ENCODE results near the gene ITIH5. TPM values are rescaled to one million over a fixed set of nuclear protein-coding genes. Genes with fewer than 3 reads are reported as not detected.

The ITIH5 gene
- total and polyA plus RNA-seq, 2 donors (not counting 1 experiment from before 2014, with no cell fraction given) = not detected

DNA sequence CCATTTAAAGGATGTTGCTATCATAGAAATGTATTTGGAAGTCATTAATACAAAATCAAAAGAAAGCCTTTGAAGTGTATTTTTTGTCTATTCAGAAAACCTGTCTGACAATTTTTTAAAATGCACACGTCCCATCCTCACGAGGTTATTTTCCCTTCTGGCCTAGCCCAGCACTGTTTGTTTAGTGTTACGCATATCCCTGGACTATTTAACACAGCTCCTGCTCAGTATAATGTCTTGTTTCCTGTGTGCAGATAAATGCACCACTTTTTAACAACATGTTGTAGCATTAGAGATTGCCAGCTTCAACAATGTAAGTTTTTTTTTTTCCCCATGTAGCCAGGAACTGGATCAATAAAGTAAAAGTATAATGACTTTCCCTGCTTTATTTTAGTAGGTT is 153.3 kb downstream of the ITIH5 start:
- no peaks in the 10 kb centered on the region for H3K36me3 ChIP-seq (replicated peaks in 1 of 2; ENCODE audit: control extremely low read depth in 1 of 2, control insufficient read depth in 1 of 2, extremely low read depth in 1 of 2, insufficient read depth in 2 of 2, low read length in 1 of 2)
- no peak overlapping the region for H2AFZ ChIP-seq (ENCODE audit: insufficient read depth, low read depth, low read length, poor library complexity, severe bottlenecking)
- Mint-ChIP-seq H3K9me3 (ENCODE audit: insufficient read depth) (peaks cover 7% of the 10 kb centered on the region), H3K27me3 (peaks cover 7% of the 10 kb centered on the region), H3K4me1 (peaks cover 10% of the 10 kb centered on the region), H3K27ac (no peak overlapping the region), H3K4me3 (no peak overlapping the region)
- WGBS (ENCODE audit: insufficient coverage) = no CpG with 5 or more reads among the region's 3 CpGs
- POLR2A ChIA-PET = no interaction called here
- no peak overlapping the region for H3K4me3 ChIP-seq (ENCODE audit: control extremely low read depth in 1 of 5, extremely low read depth in 1 of 5, insufficient read depth in 1 of 5, low read depth in 2 of 5, low read length in 4 of 5)
- DNase-seq (no peak), ATAC-seq (ENCODE audit: low read depth) (no peak)
- CTCF ChIA-PET = no interaction called here
- H3K9ac ChIP-seq (ENCODE audit: low read length) = no peak overlapping the region
- H3K4me2 ChIP-seq (replicated peaks; ENCODE audit: low read depth, low read length, poor library complexity, severe bottlenecking) = no peak overlapping the region
- H4K20me1 ChIP-seq (ENCODE audit: control insufficient read depth, insufficient read depth, low read length, poor library complexity, severe bottlenecking) = no peaks in the 10 kb centered on the region
- no peak for TF ChIP-seq EZH2 (IDR thresholded peaks at IDR 0.05; ENCODE audit: borderline replicate concordance, insufficient read depth, low read depth, low read length, poor library complexity, severe bottlenecking)
- TF ChIP-seq, protein P1, sequence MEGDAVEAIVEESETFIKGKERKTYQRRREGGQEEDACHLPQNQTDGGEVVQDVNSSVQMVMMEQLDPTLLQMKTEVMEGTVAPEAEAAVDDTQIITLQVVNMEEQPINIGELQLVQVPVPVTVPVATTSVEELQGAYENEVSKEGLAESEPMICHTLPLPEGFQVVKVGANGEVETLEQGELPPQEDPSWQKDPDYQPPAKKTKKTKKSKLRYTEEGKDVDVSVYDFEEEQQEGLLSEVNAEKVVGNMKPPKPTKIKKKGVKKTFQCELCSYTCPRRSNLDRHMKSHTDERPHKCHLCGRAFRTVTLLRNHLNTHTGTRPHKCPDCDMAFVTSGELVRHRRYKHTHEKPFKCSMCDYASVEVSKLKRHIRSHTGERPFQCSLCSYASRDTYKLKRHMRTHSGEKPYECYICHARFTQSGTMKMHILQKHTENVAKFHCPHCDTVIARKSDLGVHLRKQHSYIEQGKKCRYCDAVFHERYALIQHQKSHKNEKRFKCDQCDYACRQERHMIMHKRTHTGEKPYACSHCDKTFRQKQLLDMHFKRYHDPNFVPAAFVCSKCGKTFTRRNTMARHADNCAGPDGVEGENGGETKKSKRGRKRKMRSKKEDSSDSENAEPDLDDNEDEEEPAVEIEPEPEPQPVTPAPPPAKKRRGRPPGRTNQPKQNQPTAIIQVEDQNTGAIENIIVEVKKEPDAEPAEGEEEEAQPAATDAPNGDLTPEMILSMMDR (IDR thresholded peaks at IDR 0.05) = no peak
- peaks cover 5% of the 10 kb centered on the region in 2 donors for H3K4me1 ChIP-seq (ENCODE audit: control insufficient read depth in 2 of 2, insufficient read depth in 2 of 2, low read length in 2 of 2)
- no peaks in the 10 kb centered on the region for H3K27me3 ChIP-seq (replicated peaks in 1 of 4; ENCODE audit: control extremely low read depth in 1 of 4, control insufficient read depth in 3 of 4, insufficient read depth in 4 of 4, low read length in 3 of 4)
- intact Hi-C loops (cut with micrococcal nuclease) = no loop called here
- no peaks in the 10 kb centered on the region for H3K79me2 ChIP-seq (ENCODE audit: control insufficient read depth, insufficient read depth, low read length)
- H3K9me3 ChIP-seq (ENCODE audit: control extremely low read depth in 1 of 3, control insufficient read depth in 2 of 3, insufficient read depth in 1 of 3, low read length in 2 of 3) = peaks cover 0 to 6% (median 6%) of the 10 kb centered on the region in 3 donors
- H3K27ac ChIP-seq (ENCODE audit: low read length in 2 of 2) = no peak overlapping the region

DNA sequence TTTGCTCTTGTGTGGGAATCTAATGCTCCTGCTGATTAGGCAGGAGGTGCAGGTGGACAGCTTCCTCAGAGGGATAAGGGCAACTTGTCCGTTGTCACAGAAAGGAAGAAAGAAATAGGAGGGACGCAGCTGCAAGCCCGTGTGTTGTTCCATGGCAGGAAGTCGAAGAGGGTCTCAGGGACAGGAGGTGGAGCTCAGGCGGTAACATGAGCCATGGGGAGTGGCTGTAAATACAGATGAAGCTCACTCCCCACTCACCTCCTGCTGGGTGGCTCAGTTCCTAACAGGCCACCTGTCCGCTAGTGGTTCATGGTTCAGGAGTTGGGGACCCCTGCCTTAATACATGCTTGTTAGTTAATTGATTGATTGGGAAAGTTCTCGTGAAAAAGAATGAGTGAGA is 154.3 kb downstream of the ITIH5 start:
- no peaks in the 10 kb centered on the region for H3K36me3 ChIP-seq (replicated peaks in 1 of 2; ENCODE audit: control extremely low read depth in 1 of 2, control insufficient read depth in 1 of 2, extremely low read depth in 1 of 2, insufficient read depth in 2 of 2, low read length in 1 of 2)
- peaks cover 14 to 15% of the 10 kb centered on the region in 2 donors for H3K4me1 ChIP-seq (ENCODE audit: control insufficient read depth in 2 of 2, insufficient read depth in 2 of 2, low read length in 2 of 2)
- CTCF ChIA-PET = interaction anchor here (1.7 kb wide), 1 partner anchor 13 kb away, joined by 7 read pairs; no protein-coding TSS in a partner anchor
- Mint-ChIP-seq H3K27me3 (no peaks in the 10 kb centered on the region), H3K9me3 (ENCODE audit: insufficient read depth) (peaks cover 7% of the 10 kb centered on the region), H3K27ac (peak overlapping the region; percentile 26), H3K4me1 (peaks cover 17% of the 10 kb centered on the region), H3K4me3 (no peak overlapping the region)
- H3K79me2 ChIP-seq (ENCODE audit: control insufficient read depth, insufficient read depth, low read length) = no peaks in the 10 kb centered on the region
- intact Hi-C loops (cut with micrococcal nuclease) = no loop called here
- no peak overlapping the region for H3K27ac ChIP-seq (ENCODE audit: low read length in 2 of 2)
- no peak overlapping the region for H3K4me3 ChIP-seq (ENCODE audit: control extremely low read depth in 1 of 5, extremely low read depth in 1 of 5, insufficient read depth in 1 of 5, low read depth in 2 of 5, low read length in 4 of 5)
- no peaks in the 10 kb centered on the region for H4K20me1 ChIP-seq (ENCODE audit: control insufficient read depth, insufficient read depth, low read length, poor library complexity, severe bottlenecking)
- DNase-seq = no peak
- POLR2A ChIA-PET = no interaction called here
- no peak for ATAC-seq (ENCODE audit: low read depth)
- no peak overlapping the region for H3K4me2 ChIP-seq (replicated peaks; ENCODE audit: low read depth, low read length, poor library complexity, severe bottlenecking)
- H3K27me3 ChIP-seq (replicated peaks in 1 of 4; ENCODE audit: control extremely low read depth in 1 of 4, control insufficient read depth in 3 of 4, insufficient read depth in 4 of 4, low read length in 3 of 4) = no peaks in the 10 kb centered on the region
- H3K9me3 ChIP-seq (ENCODE audit: control extremely low read depth in 1 of 3, control insufficient read depth in 2 of 3, insufficient read depth in 1 of 3, low read length in 2 of 3) = peaks cover 0 to 13% (median 6%) of the 10 kb centered on the region in 3 donors
- H3K9ac ChIP-seq (ENCODE audit: low read length) = no peak overlapping the region
- WGBS (ENCODE audit: insufficient coverage) = 5% methylated on average over 2 of the region's 7 CpGs
- no peak overlapping the region for H2AFZ ChIP-seq (ENCODE audit: insufficient read depth, low read depth, low read length, poor library complexity, severe bottlenecking)
- TF ChIP-seq, protein P1 (IDR thresholded peaks at IDR 0.05) = no peak
- TF ChIP-seq EZH2 (IDR thresholded peaks at IDR 0.05; ENCODE audit: borderline replicate concordance, insufficient read depth, low read depth, low read length, poor library complexity, severe bottlenecking) = no peak
